Measurements from ENCODE around the gene DGKD.
A peak's percentile ranks its signal among the peaks of the same experiment; 100 is the strongest.

Gene DGKD

DNA sequence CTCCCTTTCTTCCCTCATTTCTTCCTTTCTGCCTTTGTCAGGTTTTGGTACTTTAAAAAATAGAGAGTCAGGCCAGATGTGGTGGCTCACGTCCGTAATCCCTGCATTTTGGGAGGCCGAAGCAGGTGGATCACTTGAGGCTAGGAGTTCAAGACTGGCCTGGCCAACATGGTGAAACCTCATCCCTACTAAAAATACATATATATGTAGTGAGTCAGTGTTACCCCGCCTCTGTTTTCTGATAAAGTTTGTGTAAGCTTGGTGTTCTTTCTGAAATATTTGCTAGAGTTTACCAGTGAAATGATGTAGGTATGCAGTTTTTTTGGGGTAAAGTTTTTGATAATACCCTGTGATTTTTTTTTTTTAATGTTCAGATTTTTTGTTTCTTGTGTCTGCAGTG lies 58.8 kb downstream of the DGKD start:
- FAIRE-seq = no peak
- DNase-seq (ENCODE audit: insufficient read length, low spot score) = no peak
- no peak for TF ChIP-seq POU2F2 (IDR thresholded peaks at IDR 0.05; ENCODE audit: low read depth, low read length)
- TF ChIP-seq TAF1 (IDR thresholded peaks at IDR 0.05; ENCODE audit: low read depth, low read length) = no peak

DNA sequence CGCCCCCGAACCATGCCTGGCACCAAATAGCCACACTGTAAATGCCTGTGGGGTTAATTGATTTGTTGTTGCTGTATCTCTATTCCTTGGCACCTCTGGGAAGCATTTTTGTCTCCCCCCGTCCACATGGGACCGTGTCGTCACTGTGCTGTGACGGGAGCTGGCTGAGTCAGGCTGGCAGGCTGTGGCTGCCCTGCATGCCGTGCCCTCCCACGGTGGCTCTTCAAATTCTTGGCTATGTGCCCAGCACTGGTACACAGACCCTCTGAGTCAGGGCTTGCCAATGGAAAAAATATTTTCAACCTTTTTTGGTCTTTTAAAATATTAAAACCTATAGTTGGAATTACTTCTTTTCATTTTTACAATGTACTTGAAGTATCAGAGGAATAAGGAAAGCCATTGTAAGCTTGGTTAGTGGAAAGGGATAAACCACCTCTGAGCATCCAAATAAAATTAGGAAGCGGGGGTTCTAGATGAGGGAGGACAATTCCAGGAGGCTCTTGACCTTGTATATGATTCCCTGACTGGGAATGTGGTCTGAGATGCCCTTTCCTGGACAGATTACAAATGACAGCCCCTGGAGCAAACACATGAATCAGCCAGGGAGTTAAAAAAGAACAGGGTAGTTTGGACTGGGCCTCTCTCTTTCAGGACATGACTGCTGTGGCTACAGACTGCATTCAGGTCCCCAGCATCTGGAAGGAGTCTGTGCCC lies 59.4 kb downstream of the DGKD start:
- DNase-seq (ENCODE audit: insufficient read length, low spot score) = no peak
- FAIRE-seq = no peak
- TF ChIP-seq SPI1 (IDR thresholded peaks at IDR 0.05; ENCODE audit: low read depth, low read length) = no peak
- TF ChIP-seq POLR2A (IDR thresholded peaks at IDR 0.05; ENCODE audit: low read depth, low read length) = no peak
- no peak for TF ChIP-seq POLR2AphosphoS5 (IDR thresholded peaks at IDR 0.05; ENCODE audit: low read depth, low read length)
- no peak for TF ChIP-seq TAF1 (IDR thresholded peaks at IDR 0.05; ENCODE audit: low read depth, low read length)
- TF ChIP-seq POU2F2 (IDR thresholded peaks at IDR 0.05; ENCODE audit: low read depth, low read length) = no peak
- no peak for TF ChIP-seq PAX5 (IDR thresholded peaks at IDR 0.05; ENCODE audit: insufficient read depth, low read length, severe bottlenecking)

DNA sequence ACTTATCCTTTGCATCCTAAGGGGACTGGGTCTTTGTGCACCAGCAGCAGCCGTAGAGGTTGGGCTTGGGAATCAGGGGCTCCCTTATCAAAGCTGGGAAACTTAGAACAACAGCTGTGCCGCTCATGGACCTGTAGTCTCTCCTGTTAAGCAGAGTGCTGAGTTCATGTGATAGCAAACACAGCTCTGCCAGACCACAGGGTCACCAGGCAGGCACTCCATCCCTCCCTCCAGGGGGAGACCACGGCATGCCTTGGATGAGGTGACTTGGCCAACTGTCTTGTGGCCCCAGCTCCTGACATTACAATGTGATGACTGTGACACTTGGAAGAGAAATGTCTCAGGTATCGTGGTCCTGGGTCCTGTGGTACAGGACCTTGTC lies 60.0 kb downstream of the DGKD start:
- FAIRE-seq = no peak
- TF ChIP-seq POU2F2 (IDR thresholded peaks at IDR 0.05; ENCODE audit: low read depth, low read length) = no peak
- no peak for TF ChIP-seq POLR2A (IDR thresholded peaks at IDR 0.05; ENCODE audit: low read depth, low read length)
- no peak for TF ChIP-seq TAF1 (IDR thresholded peaks at IDR 0.05; ENCODE audit: low read depth, low read length)
- no peak for TF ChIP-seq SPI1 (IDR thresholded peaks at IDR 0.05; ENCODE audit: low read depth, low read length)
- TF ChIP-seq POLR2AphosphoS5 (IDR thresholded peaks at IDR 0.05; ENCODE audit: low read depth, low read length) = no peak
- TF ChIP-seq PAX5 (IDR thresholded peaks at IDR 0.05; ENCODE audit: insufficient read depth, low read length, severe bottlenecking) = no peak
- no peak for DNase-seq (ENCODE audit: insufficient read length, low spot score)

DNA sequence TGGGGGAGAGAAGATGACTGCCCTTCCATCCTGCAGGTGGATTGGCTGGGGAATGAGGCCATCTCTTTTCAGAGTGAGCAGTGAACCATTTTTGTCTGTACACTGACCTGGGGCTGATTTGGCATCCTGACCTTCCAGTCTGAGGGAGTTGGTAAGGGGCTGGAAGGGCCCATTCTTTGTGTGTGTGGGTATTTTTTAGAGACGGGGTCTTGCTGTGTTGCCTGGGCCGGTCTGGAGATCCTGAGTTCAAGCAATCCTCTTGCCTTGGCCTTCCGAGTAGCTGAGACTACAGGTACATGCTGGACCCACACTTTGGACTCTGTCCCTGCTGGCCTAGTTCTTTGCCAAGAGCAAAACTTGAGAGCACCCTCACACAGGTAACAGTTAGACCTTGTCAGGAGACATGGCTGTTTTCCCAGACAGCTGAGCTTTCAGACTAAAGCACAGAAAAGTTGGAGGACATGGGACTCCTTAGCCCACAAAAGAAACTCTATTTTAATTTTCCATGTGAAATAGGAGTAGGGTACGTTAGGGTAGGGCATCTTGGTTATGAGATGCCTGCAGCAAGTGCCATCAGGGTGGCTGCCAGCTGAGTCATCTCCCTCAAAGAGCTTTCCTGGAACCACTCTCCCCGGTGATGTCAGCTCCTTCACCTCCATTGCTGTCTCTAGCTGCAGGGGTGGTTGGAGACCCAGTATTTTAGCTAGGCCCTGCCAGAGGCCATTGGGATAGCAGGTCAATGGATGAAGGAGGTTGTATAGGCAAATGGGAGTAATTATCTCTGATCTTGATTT lies 60.7 kb downstream of the DGKD start:
- DNase-seq (ENCODE audit: insufficient read length, low spot score) (no peak), FAIRE-seq (no peak)

DNA sequence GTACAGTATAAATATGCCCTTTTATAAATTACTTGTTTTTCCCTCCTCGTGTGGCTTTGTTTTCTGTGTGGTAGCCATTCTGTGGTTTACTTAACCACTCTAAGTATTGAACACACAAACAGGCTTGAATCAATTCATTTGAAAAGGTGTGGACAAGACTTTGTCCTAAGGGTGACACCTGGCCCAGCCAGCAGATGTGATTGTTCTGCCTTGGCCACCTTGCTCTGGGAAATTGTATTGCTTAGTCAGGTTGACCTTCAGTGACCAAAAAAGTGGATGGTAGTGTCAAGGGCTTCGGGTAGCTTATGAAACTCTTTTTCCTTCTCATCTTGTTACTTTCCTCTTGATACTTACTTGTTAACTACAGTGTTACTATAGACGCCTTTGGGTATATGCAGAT lies 61.9 kb downstream of the DGKD start:
- no peak for FAIRE-seq
- no peak for TF ChIP-seq POLR2AphosphoS5 (IDR thresholded peaks at IDR 0.05; ENCODE audit: low read depth, low read length)
- TF ChIP-seq PAX5 (IDR thresholded peaks at IDR 0.05; ENCODE audit: insufficient read depth, low read length, severe bottlenecking) = no peak
- no peak for DNase-seq (ENCODE audit: insufficient read length, low spot score)

More for the DNA sequence above, 60.7 kb downstream of the DGKD start:
- TF ChIP-seq SPI1 (IDR thresholded peaks at IDR 0.05; ENCODE audit: low read depth, low read length) (no peak), TAF1 (IDR thresholded peaks at IDR 0.05; ENCODE audit: low read depth, low read length) (no peak), POLR2A (IDR thresholded peaks at IDR 0.05; ENCODE audit: low read depth, low read length) (no peak), POU2F2 (IDR thresholded peaks at IDR 0.05; ENCODE audit: low read depth, low read length) (no peak), POLR2AphosphoS5 (IDR thresholded peaks at IDR 0.05; ENCODE audit: low read depth, low read length) (no peak), PAX5 (IDR thresholded peaks at IDR 0.05; ENCODE audit: insufficient read depth, low read length, severe bottlenecking) (no peak)

DNA sequence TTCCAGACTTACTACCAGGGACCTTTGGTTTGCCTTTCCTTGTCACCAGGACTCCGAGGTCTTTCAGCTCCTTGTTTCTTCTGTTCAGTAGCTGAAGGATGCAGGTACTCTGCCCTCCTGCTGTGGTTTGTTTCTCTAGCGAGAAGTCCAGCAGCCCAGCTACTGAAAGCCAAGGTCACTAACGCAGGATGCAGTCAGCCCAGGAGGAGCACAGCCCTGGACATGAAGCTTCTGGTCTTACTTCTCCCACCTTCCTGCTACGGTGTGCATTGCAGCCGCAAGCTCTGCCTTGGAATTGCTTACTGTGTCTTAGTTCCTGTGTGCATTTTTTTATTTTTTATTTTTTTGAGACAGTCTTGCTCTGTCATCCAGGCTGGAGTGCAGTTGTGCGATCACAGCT lies 62.4 kb downstream of the DGKD start:
- no peak for DNase-seq (ENCODE audit: insufficient read length, low spot score)
- TF ChIP-seq SPI1 (IDR thresholded peaks at IDR 0.05; ENCODE audit: low read depth, low read length) = no peak
- TF ChIP-seq POLR2AphosphoS5 (IDR thresholded peaks at IDR 0.05; ENCODE audit: low read depth, low read length) = no peak
- no peak for FAIRE-seq

DNA sequence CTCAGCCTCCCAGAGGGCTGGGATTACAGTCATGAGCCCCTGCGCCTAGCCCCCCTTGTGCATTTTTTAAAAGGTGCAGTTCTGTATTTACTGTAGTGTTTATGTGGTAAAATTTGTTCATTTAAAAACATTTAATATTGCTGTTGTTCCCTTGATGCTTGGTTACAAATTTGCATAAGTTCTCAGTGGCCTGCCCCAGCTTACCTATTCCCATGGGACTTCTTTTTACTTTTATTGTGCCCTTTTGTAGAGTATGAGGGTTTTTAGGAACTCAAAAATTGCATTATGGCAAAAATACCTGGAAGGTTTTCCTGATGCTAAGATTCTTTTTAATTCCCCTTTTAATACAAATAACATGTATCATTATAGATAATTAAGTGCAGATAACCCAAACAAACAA lies 63.0 kb downstream of the DGKD start:
- DNase-seq (ENCODE audit: insufficient read length, low spot score) (no peak), FAIRE-seq (no peak)
- TF ChIP-seq PAX5 (IDR thresholded peaks at IDR 0.05; ENCODE audit: insufficient read depth, low read length, severe bottlenecking) (no peak), SPI1 (IDR thresholded peaks at IDR 0.05; ENCODE audit: low read depth, low read length) (no peak), POLR2AphosphoS5 (IDR thresholded peaks at IDR 0.05; ENCODE audit: low read depth, low read length) (no peak), TAF1 (IDR thresholded peaks at IDR 0.05; ENCODE audit: low read depth, low read length) (no peak), POLR2A (IDR thresholded peaks at IDR 0.05; ENCODE audit: low read depth, low read length) (no peak), POU2F2 (IDR thresholded peaks at IDR 0.05; ENCODE audit: low read depth, low read length) (no peak)

DNA sequence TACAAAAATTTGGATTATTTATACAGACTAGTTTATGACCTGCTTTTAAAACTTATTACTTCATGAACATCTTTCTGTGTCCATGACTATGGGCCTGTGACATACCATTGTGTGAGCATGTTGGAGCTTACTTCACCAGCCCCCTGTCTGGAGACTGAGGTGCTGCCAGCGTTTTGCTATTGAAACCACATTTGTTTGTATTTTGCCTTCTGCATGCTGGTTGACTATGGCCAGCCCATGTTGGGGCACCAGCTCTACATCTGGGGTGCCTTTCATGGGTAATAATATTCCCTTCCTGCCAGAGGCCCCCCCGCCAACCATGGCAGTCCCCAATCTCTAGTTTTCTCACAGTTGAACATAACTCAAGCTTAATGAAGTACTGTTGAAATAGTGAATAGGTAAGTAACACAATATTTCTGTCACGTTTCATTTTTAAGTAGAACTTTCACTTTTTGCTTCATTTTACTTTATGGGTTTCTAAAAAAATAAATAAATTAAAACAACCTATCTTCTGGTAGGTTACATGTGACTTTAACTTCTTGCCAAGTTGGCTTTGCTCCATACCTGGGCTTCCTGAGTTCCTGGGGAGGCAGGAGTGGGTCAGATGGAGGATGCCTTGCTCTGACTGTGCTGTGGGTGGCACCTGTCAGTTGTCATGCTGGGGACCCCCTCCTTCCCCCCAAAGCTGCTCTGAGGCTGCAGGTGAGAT lies 63.9 kb downstream of the DGKD start:
- DNase-seq (ENCODE audit: insufficient read length, low spot score) = no peak
- no peak for FAIRE-seq
- no peak for TF ChIP-seq POU2F2 (IDR thresholded peaks at IDR 0.05; ENCODE audit: low read depth, low read length)
- no peak for TF ChIP-seq POLR2AphosphoS5 (IDR thresholded peaks at IDR 0.05; ENCODE audit: low read depth, low read length)
- no peak for TF ChIP-seq PAX5 (IDR thresholded peaks at IDR 0.05; ENCODE audit: insufficient read depth, low read length, severe bottlenecking)
- no peak for TF ChIP-seq TAF1 (IDR thresholded peaks at IDR 0.05; ENCODE audit: low read depth, low read length)
- TF ChIP-seq SPI1 (IDR thresholded peaks at IDR 0.05; ENCODE audit: low read depth, low read length) = no peak
- TF ChIP-seq POLR2A (IDR thresholded peaks at IDR 0.05; ENCODE audit: low read depth, low read length) = no peak

DNA sequence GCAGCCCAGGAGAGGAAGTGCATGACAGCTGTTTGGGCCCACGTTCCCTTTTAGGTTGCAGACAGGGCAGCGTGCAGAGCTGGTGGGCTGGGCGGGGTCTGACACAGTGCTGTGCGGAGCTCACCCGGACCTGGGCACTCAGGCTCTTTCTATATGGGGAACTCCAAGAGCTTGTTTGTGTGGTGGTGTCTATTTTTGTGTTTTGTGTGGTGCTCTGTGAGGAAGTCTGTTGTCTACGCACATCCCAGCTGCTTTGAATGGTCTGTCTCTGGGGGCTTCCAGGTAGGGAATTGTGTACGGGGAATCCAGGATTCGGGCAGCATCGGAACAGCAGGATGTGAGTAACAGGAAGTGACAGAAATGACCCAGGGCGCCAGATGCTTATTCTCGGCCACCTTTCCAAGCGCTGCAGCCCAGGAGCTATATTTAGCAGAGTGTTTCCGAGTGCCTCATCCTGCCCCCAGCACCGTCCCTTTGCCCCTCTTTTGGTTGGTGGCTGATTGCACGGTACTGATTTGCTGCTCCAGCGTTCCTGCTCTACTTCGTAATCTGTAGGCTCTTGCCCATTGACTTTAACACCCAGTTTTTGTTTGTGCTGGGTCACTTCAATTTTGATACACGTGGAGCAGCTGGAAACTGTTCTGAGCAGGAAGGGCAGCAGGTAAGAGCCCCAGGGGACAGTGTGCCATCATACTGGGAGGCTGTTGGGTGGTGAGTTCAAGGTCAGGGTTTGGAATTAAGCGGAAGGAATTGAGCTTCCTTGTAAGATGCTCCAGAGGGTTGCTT lies 64.7 kb downstream of the DGKD start:
- peak; percentile 49; the same call in 1 of the 2 replicates for TF ChIP-seq POU2F2 (IDR thresholded peaks at IDR 0.05; ENCODE audit: low read depth, low read length)
- no peak for TF ChIP-seq POLR2A (IDR thresholded peaks at IDR 0.05; ENCODE audit: low read depth, low read length)
- no peak for TF ChIP-seq PAX5 (IDR thresholded peaks at IDR 0.05; ENCODE audit: insufficient read depth, low read length, severe bottlenecking)
- no peak for TF ChIP-seq TAF1 (IDR thresholded peaks at IDR 0.05; ENCODE audit: low read depth, low read length)
- TF ChIP-seq POLR2AphosphoS5 (IDR thresholded peaks at IDR 0.05; ENCODE audit: low read depth, low read length) = no peak
- TF ChIP-seq SPI1 (IDR thresholded peaks at IDR 0.05; ENCODE audit: low read depth, low read length) = peak; percentile 88
- DNase-seq (ENCODE audit: insufficient read length, low spot score) (no peak), FAIRE-seq (peak; percentile 95)

All from GM12891 (cell line).